Midbrain (tissue), 1 donor: ENCODE results near the gene KNTC1.
"Not testable (repeated sequence)": the region's sequence is repeated elsewhere in the genome, so short reads cannot be mapped to it uniquely, and the experiment has no call there.

ENCODE experiments used
- DNase-seq: peaks from one replicate; lab custom pipeline; 2025; lab: John Stamatoyannopoulos, UW

KNTC1 gene

DNA sequence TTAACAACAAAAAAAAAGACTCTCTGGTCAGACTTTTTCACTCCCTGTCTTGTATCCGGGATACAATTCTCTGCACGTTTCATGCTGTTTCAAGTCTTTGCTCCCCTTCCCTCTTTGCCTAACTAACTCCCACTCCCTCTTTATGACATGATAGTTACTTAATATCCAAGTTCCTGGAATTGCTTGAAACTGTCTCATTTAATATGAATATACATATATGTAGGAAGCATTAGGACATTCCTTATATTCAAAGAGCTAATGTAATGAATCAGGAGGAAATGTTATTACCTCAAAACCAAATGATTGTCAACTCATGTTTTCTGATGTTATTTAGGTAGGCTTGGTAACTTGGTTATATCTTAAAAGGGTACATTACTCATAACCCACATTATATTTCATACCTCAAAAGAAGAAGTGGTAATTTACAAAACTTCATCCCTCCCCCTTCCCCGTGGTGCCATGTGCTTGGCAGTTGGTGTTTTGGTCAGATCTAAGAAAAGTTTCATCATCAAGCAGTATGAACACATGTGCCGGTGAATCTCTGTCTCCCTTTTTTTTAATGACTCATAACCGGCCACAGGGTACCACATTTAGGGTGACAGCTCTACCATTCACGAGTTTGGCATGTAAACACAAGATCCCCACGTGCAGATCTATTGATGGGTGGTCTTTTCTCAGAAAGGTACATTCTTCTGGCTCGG is 119.6 kb downstream of the KNTC1 start:
- DNase-seq, result no peak

DNA sequence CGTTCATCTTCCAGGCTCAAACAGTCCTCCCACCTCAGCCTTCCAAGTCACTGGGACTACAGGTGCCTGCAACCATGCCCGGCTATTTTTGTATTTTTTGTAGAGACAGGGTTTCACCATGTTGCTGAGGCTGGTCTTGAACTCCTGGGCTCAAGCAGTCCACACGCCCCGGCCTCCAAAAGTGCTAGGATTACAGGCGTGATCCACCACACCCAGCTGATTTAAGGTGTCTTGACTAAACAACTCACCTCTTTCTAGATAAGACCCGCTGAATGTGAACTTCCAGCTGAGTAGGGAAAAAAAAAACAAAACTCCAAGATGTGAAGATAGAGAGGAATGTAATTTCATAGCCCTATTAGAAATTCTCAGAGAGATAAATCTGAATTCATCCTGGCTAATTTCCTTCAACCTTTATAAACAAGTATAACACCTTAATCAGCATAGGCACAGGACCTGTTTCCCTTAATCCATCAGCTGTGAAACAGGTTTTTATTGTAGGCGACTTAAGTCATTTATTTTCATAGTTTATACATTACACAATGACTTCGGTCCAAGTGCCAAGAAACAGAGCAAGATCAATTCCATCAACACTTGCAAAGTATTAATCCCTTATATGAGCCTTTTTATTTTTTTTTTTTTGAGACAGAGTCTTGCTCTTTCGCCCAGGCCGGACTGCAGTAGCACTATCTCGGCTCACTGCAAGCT is 124.6 kb downstream of the KNTC1 start:
- DNase-seq, result no peak

DNA sequence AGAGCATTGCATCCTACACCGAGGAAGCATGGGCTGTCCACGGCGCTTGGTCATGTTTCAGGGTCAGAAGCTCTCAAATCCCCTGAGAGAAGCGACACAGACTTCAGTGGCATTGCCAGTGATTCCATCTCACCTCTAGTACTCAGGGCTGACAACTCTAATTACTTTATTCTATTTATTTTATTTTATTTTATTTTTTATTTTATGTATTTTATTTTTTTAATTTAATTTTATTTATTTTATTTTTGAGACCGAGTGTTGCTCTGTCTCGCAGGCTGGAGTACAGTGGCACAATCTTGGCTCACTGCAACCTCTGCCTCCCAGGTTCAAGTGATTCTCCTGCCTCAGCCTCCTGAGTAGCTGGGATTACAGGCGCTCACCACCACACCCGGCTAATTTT is 126.2 kb downstream of the KNTC1 start:
- not testable (repeated sequence) for DNase-seq

DNA sequence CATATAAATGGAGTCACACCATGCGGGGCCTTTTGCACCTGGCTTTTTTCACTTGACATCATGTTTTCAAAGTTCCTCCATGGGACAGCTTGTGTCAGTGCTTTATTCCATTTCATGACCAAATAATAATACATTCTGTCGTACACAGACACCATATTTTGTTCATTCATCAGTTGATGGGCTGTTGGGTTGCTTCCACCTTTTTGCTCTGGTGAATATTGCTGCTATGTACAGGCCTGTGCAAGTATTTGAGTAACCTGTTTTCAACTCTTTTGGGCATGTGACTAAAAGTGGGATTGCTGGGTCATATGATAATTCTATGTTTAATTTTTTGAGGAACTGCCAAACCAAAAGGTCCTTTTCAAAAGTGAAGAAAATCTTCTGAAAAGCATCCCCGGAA is 129.2 kb downstream of the KNTC1 start:
- DNase-seq, result no peak

DNA sequence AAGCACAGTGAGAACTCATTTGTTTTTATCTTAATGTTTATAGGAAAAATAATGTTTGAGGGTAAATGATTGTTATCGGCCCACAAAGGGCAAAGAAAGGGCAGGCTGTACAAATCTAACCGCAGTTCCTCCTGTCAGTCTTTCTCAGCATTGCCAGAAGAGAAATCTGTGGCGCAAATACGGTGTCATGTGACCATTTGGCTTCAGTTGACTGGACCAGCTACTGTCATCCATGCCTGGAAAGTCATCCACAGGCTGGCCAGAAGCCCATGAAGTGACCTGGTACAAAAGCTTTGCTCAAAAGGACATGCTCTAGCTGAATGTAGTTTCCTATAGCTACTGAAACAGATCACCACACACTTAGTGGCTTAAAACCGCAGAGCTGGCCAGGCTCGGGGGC is 132.5 kb downstream of the KNTC1 start:
- no peak for DNase-seq

DNA sequence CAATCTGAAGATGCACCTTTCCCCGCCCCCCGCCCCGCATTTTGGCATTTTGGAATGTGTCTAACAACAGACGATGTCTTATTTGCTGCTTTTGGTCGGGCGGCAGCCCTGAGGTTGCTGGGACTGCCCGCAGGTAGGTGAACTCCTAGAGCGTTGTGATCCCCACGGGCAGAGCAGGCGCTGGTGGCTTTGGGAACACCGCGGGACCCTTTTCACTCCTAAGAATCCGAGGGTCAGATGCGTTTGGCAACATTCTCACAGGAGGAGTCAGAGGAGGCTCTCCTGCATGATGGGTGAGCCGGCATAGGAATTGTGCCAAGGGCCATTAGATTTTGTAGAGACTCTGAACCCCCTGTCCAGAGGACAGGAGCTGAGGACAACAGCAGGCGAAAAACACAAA is 134.2 kb downstream of the KNTC1 start:
- DNase-seq, result no peak

DNA sequence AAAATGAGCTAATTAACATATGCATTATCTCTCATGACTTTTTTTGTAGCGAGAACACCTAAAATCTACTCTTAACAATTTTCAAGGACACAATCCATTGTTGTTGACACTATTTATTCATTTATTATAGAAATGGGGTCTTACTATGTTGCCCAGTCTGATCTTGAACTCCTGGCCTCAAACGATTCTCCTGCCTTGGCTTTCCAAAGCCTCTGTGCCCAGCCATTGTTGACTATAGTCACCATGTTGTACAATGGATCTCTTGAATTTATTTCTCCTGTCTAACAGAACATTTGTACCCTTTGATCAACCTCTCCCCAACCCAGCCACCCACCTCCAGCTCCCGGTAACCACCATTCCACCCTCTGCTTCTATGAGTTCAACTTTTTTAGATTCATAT is 134.9 kb downstream of the KNTC1 start:
- DNase-seq, result no peak

DNA sequence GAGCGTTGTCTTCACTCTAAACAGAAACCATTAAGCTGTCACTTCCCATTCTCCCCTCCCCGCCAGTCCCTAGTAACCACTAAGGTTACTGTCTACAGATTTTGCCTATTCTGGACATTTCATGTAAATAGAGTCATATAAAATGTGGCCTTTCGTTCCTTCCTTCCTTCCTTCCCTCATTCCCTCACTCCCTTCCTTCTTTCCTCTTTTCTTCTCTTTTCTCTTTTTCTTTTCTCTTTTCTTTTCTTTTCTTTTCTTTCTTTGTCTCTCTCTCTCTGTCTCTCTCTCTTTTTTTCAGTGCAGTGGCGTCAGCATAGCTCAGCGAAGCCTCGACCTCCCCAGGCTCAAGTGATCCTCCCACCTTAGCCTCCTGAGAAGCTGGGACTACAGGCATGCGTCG is 138.3 kb downstream of the KNTC1 start:
- no peak for DNase-seq

DNA sequence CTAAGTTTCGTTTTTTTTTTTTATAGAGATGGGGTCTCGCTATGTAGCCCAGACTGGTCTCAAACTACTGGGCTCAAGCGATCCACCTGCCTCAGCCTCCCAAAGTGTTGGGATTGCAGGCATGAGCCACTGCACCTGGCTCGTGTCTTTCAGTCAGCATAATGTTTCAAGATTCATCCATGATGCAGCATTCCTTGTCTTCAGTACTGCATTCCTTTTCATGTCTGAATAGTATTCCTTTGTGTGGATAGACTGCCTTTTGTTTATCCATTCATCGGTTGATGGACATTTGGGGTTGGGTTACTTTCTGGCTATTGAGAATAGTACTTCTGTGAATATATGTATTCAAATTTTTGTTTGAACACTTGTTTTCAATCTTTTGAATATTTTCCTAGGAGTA is 138.7 kb downstream of the KNTC1 start:
- DNase-seq, result no peak

DNA sequence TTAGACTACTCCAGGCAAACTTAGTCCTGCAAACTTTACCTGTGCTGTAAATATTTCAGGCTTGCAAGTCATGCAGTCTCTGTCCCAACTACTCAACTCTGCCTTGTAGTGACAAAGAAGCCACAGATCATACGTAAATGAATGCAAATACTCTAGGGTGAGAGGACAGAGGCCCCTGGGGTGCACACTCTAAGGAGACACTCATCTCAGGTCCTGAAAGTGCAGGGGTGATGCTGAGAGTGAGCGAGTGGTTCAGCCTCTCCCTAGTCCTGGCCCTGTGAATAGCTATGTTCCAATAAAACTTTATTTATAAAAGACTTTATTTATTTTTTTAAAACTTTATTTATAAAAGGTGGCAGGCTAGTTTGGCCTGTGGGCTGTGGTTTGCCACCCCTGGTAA is 141.2 kb downstream of the KNTC1 start:
- no peak for DNase-seq

DNA sequence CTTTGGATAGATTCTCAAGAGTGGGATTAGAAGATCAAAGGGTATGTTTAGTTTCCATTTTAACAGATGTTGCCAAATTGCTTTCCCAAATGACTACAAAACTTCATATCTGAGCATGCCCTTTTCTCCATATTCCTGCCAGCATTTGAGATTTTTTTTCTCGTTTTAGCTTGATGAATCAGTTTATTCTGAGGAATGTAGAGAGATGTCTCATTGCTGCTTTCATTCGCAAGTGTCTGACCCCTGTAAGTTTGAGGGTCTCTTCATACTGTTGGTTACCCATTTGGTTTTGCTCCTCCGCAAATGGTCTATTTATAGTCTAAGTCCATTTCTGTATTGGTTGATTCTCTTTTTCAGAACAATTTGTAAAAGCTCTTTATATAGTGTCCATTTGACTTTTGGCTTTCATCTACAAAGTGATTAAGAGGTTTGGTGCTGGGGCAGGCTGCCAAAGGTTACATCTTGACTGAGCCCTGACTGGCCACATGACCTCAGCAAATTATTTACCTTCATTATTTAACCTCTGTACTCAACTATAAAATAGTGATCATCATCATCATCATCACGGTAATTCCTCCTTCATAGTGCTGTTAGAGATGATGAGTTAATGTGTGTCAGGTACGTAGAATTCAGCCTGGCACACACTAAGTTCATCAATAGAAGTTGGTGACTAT is 142.5 kb downstream of the KNTC1 start:
- DNase-seq, result no peak

DNA sequence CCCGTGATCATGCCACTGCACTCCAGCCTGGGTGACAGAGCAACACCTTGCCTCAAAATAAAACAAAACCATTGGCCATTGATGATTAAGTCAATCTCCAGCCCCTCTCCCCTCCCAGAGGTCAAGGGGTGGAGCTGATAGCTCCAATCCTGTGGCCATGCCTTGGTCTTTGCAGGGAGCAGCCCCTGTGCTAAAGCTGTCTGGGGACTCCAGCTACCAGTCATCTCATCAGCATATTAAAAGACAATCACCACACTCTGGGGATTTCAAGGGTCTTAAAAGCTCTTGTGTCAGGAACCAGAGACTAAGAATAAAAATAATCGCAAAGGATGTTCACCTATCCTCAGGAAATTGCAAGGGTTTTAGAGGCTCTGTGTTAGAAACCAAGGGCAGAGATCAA is 145.5 kb downstream of the KNTC1 start:
- no peak for DNase-seq
